HG02588 (cell line): Measurements from ENCODE around the gene KIAA0232.

Source experiments
- ATAC-seq: cut with Tn5 transposase; IDR thresholded peaks from one replicate; pipeline ENCODE4 v1.9.1; 2021; ENCODE audit warnings: mild to moderate bottlenecking, moderate library complexity; ENCODE audit not compliant: unreplicated experiment

Gene KIAA0232

GRCh38 chr4:6782147-6782845, at the start of gene KIAA0232:
Gene KIAA0232, plus strand, starts transcription at chr4:6782727. Its CDS starts 41,727 bp downstream, at chr4:6824454.
- peak; percentile 75 for ATAC-seq

- ATAC-seq = no peak
Observed at GRCh38 chr4:6733358-6734164, 49.0 kb upstream of the KIAA0232 start.

- ATAC-seq = no peak
Observed at GRCh38 chr4:6734165-6734786, 48.3 kb upstream of the KIAA0232 start.

GRCh38 chr4:6739920-6740319, 42.6 kb upstream of the KIAA0232 start:
- ATAC-seq = no peak

GRCh38 chr4:6740347-6740746, 42.2 kb upstream of the KIAA0232 start:
- no peak for ATAC-seq

- ATAC-seq = no peak
Observed at GRCh38 chr4:6742507-6742906, 40.0 kb upstream of the KIAA0232 start.

- ATAC-seq = no peak
Observed at GRCh38 chr4:6742989-6743388, 39.5 kb upstream of the KIAA0232 start.

GRCh38 chr4:6746721-6747293, 35.7 kb upstream of the KIAA0232 start:
- ATAC-seq = no peak

GRCh38 chr4:6747294-6748051, 35.1 kb upstream of the KIAA0232 start:
- ATAC-seq = no peak

- ATAC-seq = no peak
Observed at GRCh38 chr4:6748286-6748685, 34.2 kb upstream of the KIAA0232 start.

- ATAC-seq = no peak
Observed at GRCh38 chr4:6749340-6750171, 33.0 kb upstream of the KIAA0232 start.

- ATAC-seq = no peak
Observed at GRCh38 chr4:6750286-6751221, 32.0 kb upstream of the KIAA0232 start.

- no peak for ATAC-seq
Observed at GRCh38 chr4:6751611-6752485, 30.7 kb upstream of the KIAA0232 start.

GRCh38 chr4:6752486-6752829, 30.1 kb upstream of the KIAA0232 start:
- ATAC-seq = no peak

GRCh38 chr4:6753103-6753560, 29.4 kb upstream of the KIAA0232 start:
- no peak for ATAC-seq

GRCh38 chr4:6753891-6754290, 28.6 kb upstream of the KIAA0232 start:
- ATAC-seq = no peak

- ATAC-seq = no peak
Observed at GRCh38 chr4:6754481-6755087, 27.9 kb upstream of the KIAA0232 start.
